Measurements from ENCODE around the gene MARCHF7. TPM values are rescaled to one million over a fixed set of nuclear protein-coding genes. Genes with fewer than 3 reads are reported as not detected.

The MARCHF7 gene, protein sequence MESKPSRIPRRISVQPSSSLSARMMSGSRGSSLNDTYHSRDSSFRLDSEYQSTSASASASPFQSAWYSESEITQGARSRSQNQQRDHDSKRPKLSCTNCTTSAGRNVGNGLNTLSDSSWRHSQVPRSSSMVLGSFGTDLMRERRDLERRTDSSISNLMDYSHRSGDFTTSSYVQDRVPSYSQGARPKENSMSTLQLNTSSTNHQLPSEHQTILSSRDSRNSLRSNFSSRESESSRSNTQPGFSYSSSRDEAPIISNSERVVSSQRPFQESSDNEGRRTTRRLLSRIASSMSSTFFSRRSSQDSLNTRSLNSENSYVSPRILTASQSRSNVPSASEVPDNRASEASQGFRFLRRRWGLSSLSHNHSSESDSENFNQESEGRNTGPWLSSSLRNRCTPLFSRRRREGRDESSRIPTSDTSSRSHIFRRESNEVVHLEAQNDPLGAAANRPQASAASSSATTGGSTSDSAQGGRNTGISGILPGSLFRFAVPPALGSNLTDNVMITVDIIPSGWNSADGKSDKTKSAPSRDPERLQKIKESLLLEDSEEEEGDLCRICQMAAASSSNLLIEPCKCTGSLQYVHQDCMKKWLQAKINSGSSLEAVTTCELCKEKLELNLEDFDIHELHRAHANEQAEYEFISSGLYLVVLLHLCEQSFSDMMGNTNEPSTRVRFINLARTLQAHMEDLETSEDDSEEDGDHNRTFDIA
- total RNA-seq: 100 and 151 TPM in 2 replicates

DNA sequence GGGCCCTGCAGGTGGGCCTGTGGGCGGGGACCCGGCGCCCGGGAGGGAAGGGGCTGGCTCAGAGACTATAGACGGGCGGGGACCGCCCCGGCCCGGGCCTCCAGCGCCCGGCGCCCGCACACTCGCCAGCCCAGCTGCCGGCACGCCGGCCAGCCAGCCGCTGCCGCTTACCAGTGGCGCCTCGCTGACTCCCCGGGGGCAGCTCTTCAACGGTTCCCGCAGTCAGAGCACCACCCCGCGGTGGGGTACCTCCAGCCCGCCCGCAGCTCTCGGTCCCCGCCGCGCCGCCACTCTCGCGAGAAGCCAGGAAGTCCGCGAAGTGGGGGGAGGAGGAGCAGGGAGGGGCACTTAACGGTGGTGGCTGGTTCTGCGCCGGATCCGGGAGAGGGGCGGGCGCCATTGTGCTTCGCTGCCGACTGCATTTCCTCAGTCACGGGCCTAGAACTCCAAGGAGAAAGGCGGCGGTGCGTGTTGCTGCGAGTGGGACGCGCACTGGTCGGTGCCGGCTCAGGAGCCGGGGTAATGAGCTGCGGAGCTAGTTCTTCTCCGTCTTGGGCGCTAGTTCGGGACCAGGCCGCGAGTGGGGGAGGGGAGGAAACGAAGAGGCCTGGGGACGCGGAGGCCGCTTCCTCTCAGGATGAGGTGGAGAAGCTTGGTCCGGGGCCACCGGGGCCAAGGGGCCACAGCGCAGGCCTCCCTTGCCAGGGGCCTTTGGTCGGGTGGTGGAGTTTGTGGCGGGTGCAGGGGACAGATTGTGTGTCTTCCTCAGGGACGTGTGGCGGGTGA is at the start of gene MARCHF7:
MARCHF7 (plus strand) TSS at position 364 of the 786 bp plus-strand sequence. CDS start 16,517 bp downstream, outside the sequence.

Other genes starting within 250 kb of the MARCHF7 start
- 28.9 and 54.0 TPM in 2 replicates for gene BAZ2B, start 96.0 kb upstream of the MARCHF7 start, total RNA-seq
- gene CD302, start 85.7 kb downstream of the MARCHF7 start, total RNA-seq: 9.8 and 10.0 TPM in 2 replicates
- gene LY75, start 192.2 kb downstream of the MARCHF7 start, total RNA-seq: 0.44 and 0.83 TPM in 2 replicates